ENCODE results near the gene TCAIM.

The TCAIM gene

GRCh38 chr3:44444896-44445691 lies 106.5 kb downstream of the TCAIM start:
- no peak for DNase-seq (ENCODE audit: low read depth in 2 of 2)

- no peak for DNase-seq (ENCODE audit: low read depth in 2 of 2)
Measured at GRCh38 chr3:44445786-44446185, 107.2 kb downstream of the TCAIM start.

DNA sequence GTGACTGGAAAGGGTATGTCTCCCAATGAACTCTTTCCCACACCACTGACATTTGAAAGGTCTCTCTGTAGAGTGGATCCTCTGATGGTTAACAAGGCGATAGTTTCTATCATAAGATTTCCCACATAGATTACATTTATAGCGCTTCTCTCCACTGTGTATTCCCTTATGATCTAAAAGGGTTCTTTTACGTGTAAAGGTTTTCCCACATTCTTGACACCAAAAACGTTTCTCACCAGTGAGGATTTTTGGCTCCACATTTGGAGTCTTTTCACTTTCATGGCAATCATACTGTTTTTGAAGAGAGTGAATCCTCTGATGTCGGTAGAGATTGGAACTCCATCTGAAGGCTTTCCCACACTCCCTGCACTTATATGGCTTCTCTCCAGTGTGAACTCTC lies 108.4 kb downstream of the TCAIM start:
- DNase-seq (ENCODE audit: low read depth in 2 of 2): no peak

- DNase-seq (ENCODE audit: low read depth in 2 of 2): no peak
Measured at GRCh38 chr3:44451441-44451840, 112.9 kb downstream of the TCAIM start.

GRCh38 chr3:44454258-44454657 lies 115.7 kb downstream of the TCAIM start:
- DNase-seq (ENCODE audit: low read depth in 2 of 2): no peak

DNA sequence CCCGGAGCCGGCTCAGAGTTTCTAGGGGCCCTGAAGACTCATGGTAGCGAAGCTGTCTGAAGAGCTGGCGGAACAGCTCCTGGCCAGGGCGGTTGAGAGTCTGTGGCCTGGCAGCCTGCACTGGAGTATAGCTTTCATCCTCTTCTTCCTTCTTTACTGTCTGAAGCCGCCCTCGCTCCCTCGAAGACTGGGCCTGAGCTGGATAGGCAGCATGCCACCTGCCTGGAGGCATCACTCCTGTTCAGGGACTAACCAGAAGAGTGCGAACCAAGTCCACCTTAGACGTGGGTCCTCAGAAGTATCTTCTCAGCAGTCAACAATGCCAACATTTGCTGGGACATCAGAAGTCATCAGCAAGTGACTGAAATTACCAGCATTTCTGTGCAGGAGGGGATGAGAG lies 116.8 kb downstream of the TCAIM start:
- no peak for DNase-seq (ENCODE audit: low read depth in 2 of 2)

Measured in fibroblast of skin of left quadriceps (primary cell).